Mesendoderm (in vitro differentiated cells): ENCODE data around the gene ATL2.

Experiments used
- DNase-seq: peaks from one replicate; pipeline ENCODE4 v3.0.0; 2013
- H2AK5ac ChIP-seq: 2 replicates; pipeline ENCODE4 v1.6.1; 2013; ENCODE audit warnings: low read length, inconsistent platforms
- H2BK120ac ChIP-seq: 2 replicates; pipeline ENCODE4 v1.6.1; 2013; ENCODE audit warnings: low read depth, mild to moderate bottlenecking, low read length, moderate library complexity, mixed read lengths
- H2BK15ac ChIP-seq: replicated peaks from 2 replicates; pipeline ENCODE4 v1.6.1; 2013; ENCODE audit warnings: low read depth, mild to moderate bottlenecking, moderate library complexity
- H2BK5ac ChIP-seq: 2 replicates; pipeline ENCODE4 v1.6.1; 2013; ENCODE audit warnings: low read length, inconsistent platforms
- H3K18ac ChIP-seq: 2 replicates; pipeline ENCODE4 v1.6.1; 2013; ENCODE audit warnings: mild to moderate bottlenecking, low read length, mixed read lengths
- H3K23ac ChIP-seq: one replicate; pipeline ENCODE4 v1.6.1; 2013; ENCODE audit warnings: low read length
- H3K27ac ChIP-seq: 2 replicates; pipeline ENCODE4 v1.5.1; 2013; ENCODE audit warnings: low read depth, mild to moderate bottlenecking, inconsistent platforms, low read length, moderate library complexity
- H3K27me3 ChIP-seq: 2 replicates; pipeline ENCODE4 v1.6.1; 2013; ENCODE audit warnings: low read length, control low read depth, mild to moderate bottlenecking, inconsistent platforms; ENCODE audit not compliant: insufficient read depth, poor library complexity
- H3K36me3 ChIP-seq: 2 replicates; pipeline ENCODE4 v1.6.1; 2013; ENCODE audit warnings: low read length, inconsistent platforms; ENCODE audit not compliant: control insufficient read depth, insufficient read depth
- H3K4ac ChIP-seq: one replicate; pipeline ENCODE4 v1.6.1; 2013; ENCODE audit warnings: low read depth, mild to moderate bottlenecking, low read length, moderate library complexity
- H3K4me1 ChIP-seq: 2 replicates; pipeline ENCODE4 v1.6.1; 2013; ENCODE audit warnings: low read depth, low read length, inconsistent platforms; ENCODE audit not compliant: control insufficient read depth
- H3K4me2 ChIP-seq: 2 replicates; pipeline ENCODE4 v1.6.1; 2013; ENCODE audit warnings: low read length
- H3K4me3 ChIP-seq: 2 replicates; pipeline ENCODE4 v1.5.1; 2013; ENCODE audit warnings: mild to moderate bottlenecking, low read length
- H3K56ac ChIP-seq: one replicate; pipeline ENCODE4 v1.6.1; 2013; ENCODE audit warnings: low read length
- H3K79me1 ChIP-seq: 2 replicates; pipeline ENCODE4 v1.6.1; 2013; ENCODE audit warnings: low read length, inconsistent platforms
- H3K79me2 ChIP-seq: 2 replicates; pipeline ENCODE4 v1.6.1; 2013; ENCODE audit warnings: mild to moderate bottlenecking, low read length; ENCODE audit not compliant: control insufficient read depth, insufficient read depth
- H3K9ac ChIP-seq: 2 replicates; pipeline ENCODE4 v1.6.1; 2013; ENCODE audit warnings: low read length, inconsistent platforms
- H4K5ac ChIP-seq: one replicate; pipeline ENCODE4 v1.6.1; 2013; ENCODE audit warnings: low read length
- H4K8ac ChIP-seq: one replicate; pipeline ENCODE4 v1.6.1; 2013; ENCODE audit warnings: low read depth, mild to moderate bottlenecking, control low read depth, low read length, moderate library complexity
- WGBS: extraction: QIAGEN DNeasy Blood & Tissue Kit; methylation state at CpG from one replicate; pipeline ENCODE4 v1.1.7; 2013; ENCODE audit warnings: low lambda C conversion rate, missing lambda C conversion rate; ENCODE audit not compliant: insufficient coverage; ENCODE audit errors: extremely low coverage; 5-methylcytosine and 5-hydroxymethylcytosine counted together

The ATL2 gene

GRCh38 chr2:38398739-38399138, 21.7 kb upstream of the ATL2 start:
- Histone ChIP-seq H4K5ac (no peak overlapping the region), H2BK5ac (no peak overlapping the region), H3K18ac (no peak overlapping the region), H3K4ac (no peak overlapping the region), H2BK120ac (no peak overlapping the region), H3K27ac (no peak overlapping the region), H3K79me1 (no peaks in the 10 kb centered on the region), H3K4me1 (no peaks in the 10 kb centered on the region), H4K8ac (no peak overlapping the region), H3K27me3 (no peaks in the 10 kb centered on the region), H2BK15ac (no peak overlapping the region), H3K56ac (no peak overlapping the region), H3K9ac (no peak overlapping the region), H3K4me2 (no peak overlapping the region), H3K79me2 (no peaks in the 10 kb centered on the region), H2AK5ac (no peak overlapping the region), H3K4me3 (no peak overlapping the region), H3K36me3 (no peaks in the 10 kb centered on the region), H3K23ac (no peak overlapping the region)
- WGBS, result no CpG with 5 or more reads among the region's 4 CpGs
- no peak for DNase-seq

DNA sequence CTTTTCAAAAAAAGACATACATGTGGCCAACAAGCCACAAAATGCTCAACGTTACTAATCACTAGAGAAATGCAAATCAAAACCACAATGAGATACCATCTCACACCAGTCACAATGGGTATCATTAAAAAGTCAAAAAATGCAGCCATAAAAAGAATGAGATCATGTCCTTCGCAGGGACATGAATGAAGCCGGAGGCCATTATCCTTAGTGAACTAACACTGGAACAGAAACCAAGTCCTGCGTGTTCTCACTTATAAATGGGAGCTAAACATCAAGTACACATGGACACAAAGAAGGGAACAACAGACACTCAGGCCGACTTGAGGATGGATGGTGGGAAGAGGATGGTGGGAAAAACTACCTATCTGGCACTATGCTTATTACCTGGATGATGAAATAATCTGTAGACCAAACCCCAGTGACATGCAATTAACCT, 17.8 kb upstream of the ATL2 start:
- no peaks in the 10 kb centered on the region for H3K36me3 ChIP-seq
- H3K4me3 ChIP-seq, result no peak overlapping the region
- no peak overlapping the region for H2BK120ac ChIP-seq
- no peak overlapping the region for H2BK5ac ChIP-seq
- H3K79me1 ChIP-seq, result no peaks in the 10 kb centered on the region
- H3K4ac ChIP-seq, result no peak overlapping the region
- H3K18ac ChIP-seq, result no peak overlapping the region
- H3K27ac ChIP-seq, result no peak overlapping the region
- no CpG with 5 or more reads among the region's 5 CpGs for WGBS
- no peak overlapping the region for H3K56ac ChIP-seq
- H3K79me2 ChIP-seq, result no peaks in the 10 kb centered on the region
- no peak overlapping the region for H4K8ac ChIP-seq
- no peak overlapping the region for H2AK5ac ChIP-seq
- H3K23ac ChIP-seq, result no peak overlapping the region
- H3K4me1 ChIP-seq, result no peaks in the 10 kb centered on the region
- no peak overlapping the region for H2BK15ac ChIP-seq
- no peak overlapping the region for H4K5ac ChIP-seq
- no peak overlapping the region for H3K9ac ChIP-seq
- H3K4me2 ChIP-seq, result no peak overlapping the region
- no peaks in the 10 kb centered on the region for H3K27me3 ChIP-seq
- DNase-seq, result peak; percentile 49

DNA sequence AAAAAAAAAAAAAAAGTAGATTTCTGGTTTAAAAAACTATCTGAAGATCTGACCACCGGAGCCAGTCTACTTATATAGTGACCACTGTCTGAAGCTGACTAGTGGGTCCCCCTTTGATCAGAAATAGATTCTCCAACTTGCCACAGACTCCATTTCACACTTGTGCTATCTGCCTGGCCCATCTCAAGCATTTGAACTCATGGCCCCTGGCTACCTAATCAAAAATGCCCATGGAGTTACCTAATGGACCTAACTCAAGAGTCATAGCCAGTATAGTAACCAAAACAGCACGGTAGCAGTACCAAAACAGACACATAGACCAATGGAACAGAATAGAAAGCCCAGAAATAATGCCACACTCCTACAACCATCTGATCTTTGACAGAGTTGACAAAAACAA, 17.0 kb upstream of the ATL2 start:
- WGBS, result no CpG with 5 or more reads among the region's 2 CpGs
- no peak overlapping the region for H3K4ac ChIP-seq
- H2BK15ac ChIP-seq, result no peak overlapping the region
- no peak overlapping the region for H4K8ac ChIP-seq
- H3K23ac ChIP-seq, result no peak overlapping the region
- H2AK5ac ChIP-seq, result no peak overlapping the region
- no peak overlapping the region for H3K18ac ChIP-seq
- peak; percentile 36 for DNase-seq
- H3K27me3 ChIP-seq, result no peaks in the 10 kb centered on the region
- no peaks in the 10 kb centered on the region for H3K79me2 ChIP-seq
- no peak overlapping the region for H3K4me2 ChIP-seq
- H3K4me1 ChIP-seq, result no peaks in the 10 kb centered on the region
- H3K9ac ChIP-seq, result no peak overlapping the region
- H2BK120ac ChIP-seq, result no peak overlapping the region
- H2BK5ac ChIP-seq, result no peak overlapping the region
- H3K4me3 ChIP-seq, result no peak overlapping the region
- H3K79me1 ChIP-seq, result no peaks in the 10 kb centered on the region
- no peaks in the 10 kb centered on the region for H3K36me3 ChIP-seq
- H3K56ac ChIP-seq, result no peak overlapping the region
- H4K5ac ChIP-seq, result no peak overlapping the region
- H3K27ac ChIP-seq, result no peak overlapping the region

- WGBS, result no CpG with 5 or more reads among the region's 3 CpGs
- Histone ChIP-seq H3K79me2 (no peaks in the 10 kb centered on the region), H3K18ac (no peak overlapping the region), H3K4ac (no peak overlapping the region), H2BK5ac (no peak overlapping the region), H3K4me2 (no peak overlapping the region), H3K56ac (no peak overlapping the region), H2AK5ac (no peak overlapping the region), H3K9ac (no peak overlapping the region), H3K4me1 (no peaks in the 10 kb centered on the region), H3K27ac (no peak overlapping the region), H2BK15ac (no peak overlapping the region), H3K4me3 (no peak overlapping the region), H3K23ac (no peak overlapping the region), H4K8ac (no peak overlapping the region), H3K79me1 (no peaks in the 10 kb centered on the region), H2BK120ac (no peak overlapping the region), H4K5ac (no peak overlapping the region), H3K27me3 (no peaks in the 10 kb centered on the region), H3K36me3 (no peaks in the 10 kb centered on the region)
- DNase-seq, result no peak
Measured at GRCh38 chr2:38390947-38391346, 13.9 kb upstream of the ATL2 start.

DNA sequence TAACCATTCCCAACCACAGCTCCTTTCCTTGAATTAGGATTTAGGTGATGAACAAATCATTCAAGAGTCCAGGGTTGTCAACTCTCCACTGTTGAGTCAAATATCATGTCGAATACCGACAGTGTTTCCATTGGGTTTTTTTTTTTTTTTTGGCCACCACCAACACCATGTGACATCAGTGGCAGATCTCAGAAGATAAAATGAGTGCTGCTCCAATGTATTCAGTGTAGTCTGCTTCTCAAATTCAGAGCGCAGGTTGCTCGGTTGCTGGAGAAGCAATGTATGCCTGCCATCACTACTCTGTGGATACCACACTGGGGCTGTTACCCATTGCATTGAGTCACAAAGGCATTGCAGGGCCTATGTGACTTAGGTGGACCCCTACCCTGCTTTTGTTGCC, 10.8 kb upstream of the ATL2 start:
- DNase-seq, result no peak
- no peak overlapping the region for H3K18ac ChIP-seq
- no CpG with 5 or more reads among the region's 4 CpGs for WGBS

DNA sequence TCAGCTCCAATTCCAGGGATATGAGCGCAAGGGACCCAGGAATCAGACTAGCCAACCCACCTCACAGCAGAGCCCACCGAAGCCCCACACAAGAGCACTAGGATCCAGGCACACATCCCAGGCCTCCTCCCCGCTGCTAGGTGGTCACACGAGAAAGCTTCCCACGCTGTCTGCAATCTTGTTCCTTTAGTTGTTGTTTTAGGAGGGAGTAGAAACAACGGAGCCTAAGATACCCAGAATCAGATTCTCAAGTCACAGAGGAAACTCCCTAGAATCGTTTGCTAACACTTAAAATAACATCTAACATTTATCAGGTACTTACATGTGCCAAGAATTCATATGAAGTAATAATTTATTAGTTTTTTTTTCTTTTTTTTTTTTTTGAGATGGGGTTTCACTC, 9.7 kb upstream of the ATL2 start:
- no peak overlapping the region for H2BK5ac ChIP-seq
- no peaks in the 10 kb centered on the region for H3K4me1 ChIP-seq
- H3K36me3 ChIP-seq, result no peaks in the 10 kb centered on the region
- no CpG with 5 or more reads among the region's 7 CpGs for WGBS
- no peak for DNase-seq
- H3K79me2 ChIP-seq, result no peaks in the 10 kb centered on the region
- no peak overlapping the region for H3K4me2 ChIP-seq
- H3K56ac ChIP-seq, result no peak overlapping the region
- no peaks in the 10 kb centered on the region for H3K79me1 ChIP-seq
- H3K23ac ChIP-seq, result no peak overlapping the region
- no peak overlapping the region for H3K4ac ChIP-seq
- H3K4me3 ChIP-seq, result no peak overlapping the region
- H3K18ac ChIP-seq, result no peak overlapping the region
- H2BK15ac ChIP-seq, result no peak overlapping the region
- H3K9ac ChIP-seq, result no peak overlapping the region
- H3K27ac ChIP-seq, result no peak overlapping the region
- H3K27me3 ChIP-seq, result no peaks in the 10 kb centered on the region
- H4K8ac ChIP-seq, result no peak overlapping the region
- H2BK120ac ChIP-seq, result no peak overlapping the region
- peak overlapping the region; percentile 45 for H2AK5ac ChIP-seq
- no peak overlapping the region for H4K5ac ChIP-seq

More for the DNA sequence above, 10.8 kb upstream of the ATL2 start:
- no peak overlapping the region for H3K27ac ChIP-seq
- H2BK120ac ChIP-seq, result no peak overlapping the region
- H3K56ac ChIP-seq, result no peak overlapping the region
- H3K79me1 ChIP-seq, result no peaks in the 10 kb centered on the region
- no peak overlapping the region for H2AK5ac ChIP-seq
- H4K8ac ChIP-seq, result no peak overlapping the region
- H3K4ac ChIP-seq, result no peak overlapping the region
- no peak overlapping the region for H2BK5ac ChIP-seq
- no peaks in the 10 kb centered on the region for H3K4me1 ChIP-seq
- H2BK15ac ChIP-seq, result no peak overlapping the region
- H3K36me3 ChIP-seq, result no peaks in the 10 kb centered on the region
- H3K4me3 ChIP-seq, result no peak overlapping the region
- no peak overlapping the region for H3K23ac ChIP-seq
- no peaks in the 10 kb centered on the region for H3K79me2 ChIP-seq
- no peak overlapping the region for H3K4me2 ChIP-seq
- no peak overlapping the region for H4K5ac ChIP-seq
- no peaks in the 10 kb centered on the region for H3K27me3 ChIP-seq
- no peak overlapping the region for H3K9ac ChIP-seq
